ENCODE measurements around the gene LDAH.

Gene LDAH

DNA sequence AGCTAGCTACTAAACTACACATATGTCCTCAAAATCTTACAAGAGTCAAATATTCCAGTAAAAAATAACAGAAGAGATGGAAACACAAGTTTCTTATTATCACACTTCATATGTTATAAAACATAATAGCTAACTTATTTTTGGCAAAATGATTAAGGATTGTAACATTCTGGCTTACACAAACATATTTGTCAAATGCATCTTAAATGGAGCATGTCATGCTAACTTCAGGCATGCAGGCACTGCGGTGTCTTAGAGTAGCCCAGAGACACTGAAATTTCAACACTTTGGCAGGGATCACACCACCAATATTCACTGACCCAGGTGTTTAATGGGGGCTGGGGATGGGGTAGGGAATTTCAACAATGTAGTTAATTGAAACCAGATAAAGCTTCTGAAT is 51.6 kb downstream of the LDAH start:
- no peak for DNase-seq

DNA sequence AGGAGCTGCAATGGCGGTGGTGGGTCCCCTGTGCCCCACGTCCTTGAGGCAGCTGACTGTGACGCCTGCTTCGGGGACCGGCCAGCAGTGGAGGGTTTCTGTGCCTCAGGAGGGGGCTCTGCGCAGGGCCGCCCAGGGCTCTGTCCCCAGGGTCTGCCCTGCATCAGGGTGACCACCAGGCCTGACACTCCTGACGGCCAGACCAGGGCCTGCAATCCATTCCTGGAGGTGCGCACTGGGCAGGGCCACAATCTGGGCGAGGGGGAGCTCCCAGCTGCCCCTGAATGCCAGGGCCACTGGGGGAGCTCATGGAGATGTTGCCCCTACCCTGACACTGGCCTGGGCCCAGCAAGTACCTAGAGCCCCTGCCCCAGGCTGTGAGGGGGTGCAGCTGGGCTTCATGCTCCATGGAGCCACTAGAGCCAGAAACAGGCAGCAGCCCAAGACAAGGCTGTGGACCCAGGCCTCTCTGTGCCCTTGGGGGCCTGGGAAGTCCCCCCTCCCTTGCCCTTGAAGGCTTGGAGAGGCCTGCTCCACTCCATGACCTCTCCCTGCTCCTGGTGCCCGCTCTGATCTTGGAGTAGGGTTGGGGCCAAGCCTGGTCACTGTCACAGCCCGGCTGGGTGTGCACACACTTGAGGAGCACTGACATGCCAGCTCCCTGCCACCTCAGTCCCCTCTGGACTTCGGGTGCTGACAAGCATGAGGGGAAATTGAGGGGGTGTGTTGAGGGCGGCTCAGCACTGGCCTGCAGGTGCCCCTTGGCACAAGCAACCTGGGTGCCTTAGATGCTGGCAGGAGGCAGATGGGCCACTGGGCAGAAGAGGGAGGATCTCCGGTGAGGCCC is 55.9 kb downstream of the LDAH start:
- DNase-seq: no peak

DNA sequence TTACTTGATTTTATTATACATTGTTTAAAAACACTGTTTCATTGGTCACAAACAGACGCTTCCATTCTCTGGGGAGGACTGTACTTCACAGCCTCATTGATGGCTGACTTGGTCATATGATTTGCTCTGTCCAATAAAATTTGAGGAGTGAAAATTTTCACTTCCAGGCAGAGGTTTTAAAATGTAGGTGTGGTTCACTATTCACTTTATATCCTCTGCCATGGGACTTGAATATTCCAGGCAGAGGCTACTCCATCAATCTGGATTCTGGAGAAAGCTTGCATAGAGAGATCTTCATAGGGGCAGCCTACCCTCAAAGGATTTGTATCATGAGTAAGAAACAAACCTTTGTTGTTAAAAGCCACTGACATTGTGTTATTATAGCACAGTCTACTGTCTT is 56.7 kb downstream of the LDAH start:
- DNase-seq: no peak

DNA sequence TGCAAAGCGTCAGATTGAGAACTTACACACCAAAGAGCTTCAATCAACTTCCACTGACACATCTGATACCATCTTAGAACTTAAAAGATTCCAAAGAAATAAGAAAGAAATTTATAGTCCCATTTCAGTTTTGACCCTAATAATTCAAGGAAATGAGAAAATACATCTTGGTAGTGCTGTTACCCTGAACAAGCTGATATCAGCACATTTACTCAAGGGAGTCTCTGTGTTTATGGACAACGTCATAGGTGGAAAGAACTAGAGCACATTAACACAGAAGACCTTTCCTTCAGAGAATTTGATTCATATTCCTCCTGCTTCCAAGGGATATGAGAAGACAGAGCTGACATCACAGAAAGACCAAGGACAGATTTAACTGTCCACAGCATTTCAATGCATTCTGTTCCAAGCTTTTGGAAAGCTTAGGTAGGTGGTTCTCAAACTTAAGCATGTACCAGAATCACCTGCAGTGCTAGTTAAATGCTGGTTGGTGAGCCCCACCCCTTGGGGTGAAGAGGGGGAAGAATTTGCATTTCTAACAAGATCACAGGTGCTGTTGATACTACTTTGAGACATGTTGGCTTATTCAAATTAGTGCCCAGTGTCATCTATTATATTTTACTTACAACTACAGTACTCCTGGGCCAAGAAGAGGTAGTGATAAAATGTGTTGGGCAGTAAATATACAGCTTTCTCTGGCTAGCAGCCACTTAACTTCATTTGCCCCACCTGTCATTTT is 59.8 kb downstream of the LDAH start:
- no peak for DNase-seq

DNA sequence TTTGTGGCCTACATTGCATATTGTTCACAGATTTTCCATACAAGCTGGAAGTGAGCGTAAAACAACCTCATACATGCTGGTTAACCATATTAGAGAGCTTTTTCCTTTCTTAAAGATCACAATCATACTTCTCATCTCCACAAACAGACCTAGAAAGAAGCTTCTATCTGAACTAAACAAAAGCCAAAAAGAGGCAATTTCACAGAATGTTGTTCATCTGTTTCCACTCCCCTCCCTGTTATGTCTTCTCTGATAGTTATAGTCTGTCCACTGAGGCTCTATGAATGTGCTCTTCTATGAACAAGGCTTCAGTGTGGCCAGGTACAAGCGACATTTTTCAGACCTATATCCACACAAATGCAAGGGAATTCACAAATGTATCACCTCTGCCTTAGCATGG is 63.4 kb downstream of the LDAH start:
- no peak for DNase-seq

DNA sequence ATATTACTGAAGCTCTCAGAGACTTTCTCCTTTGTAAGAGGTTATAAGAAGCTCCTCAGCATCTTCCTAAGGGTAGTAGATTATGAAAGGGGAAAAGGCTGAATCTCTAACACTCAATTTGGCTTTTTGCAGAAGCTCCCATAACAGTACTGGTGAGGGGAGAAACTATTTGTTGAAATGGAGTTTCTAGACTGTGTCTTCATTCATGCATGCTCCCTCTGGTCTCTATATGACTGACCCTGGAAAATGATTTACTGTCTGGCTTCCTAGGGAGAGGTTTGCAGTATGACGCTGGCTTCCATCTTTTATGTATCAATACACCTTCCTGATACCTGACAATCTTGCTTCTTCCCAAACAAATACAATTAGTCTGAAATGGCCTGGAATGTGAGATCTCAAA is 63.9 kb downstream of the LDAH start:
- no peak for DNase-seq

DNA sequence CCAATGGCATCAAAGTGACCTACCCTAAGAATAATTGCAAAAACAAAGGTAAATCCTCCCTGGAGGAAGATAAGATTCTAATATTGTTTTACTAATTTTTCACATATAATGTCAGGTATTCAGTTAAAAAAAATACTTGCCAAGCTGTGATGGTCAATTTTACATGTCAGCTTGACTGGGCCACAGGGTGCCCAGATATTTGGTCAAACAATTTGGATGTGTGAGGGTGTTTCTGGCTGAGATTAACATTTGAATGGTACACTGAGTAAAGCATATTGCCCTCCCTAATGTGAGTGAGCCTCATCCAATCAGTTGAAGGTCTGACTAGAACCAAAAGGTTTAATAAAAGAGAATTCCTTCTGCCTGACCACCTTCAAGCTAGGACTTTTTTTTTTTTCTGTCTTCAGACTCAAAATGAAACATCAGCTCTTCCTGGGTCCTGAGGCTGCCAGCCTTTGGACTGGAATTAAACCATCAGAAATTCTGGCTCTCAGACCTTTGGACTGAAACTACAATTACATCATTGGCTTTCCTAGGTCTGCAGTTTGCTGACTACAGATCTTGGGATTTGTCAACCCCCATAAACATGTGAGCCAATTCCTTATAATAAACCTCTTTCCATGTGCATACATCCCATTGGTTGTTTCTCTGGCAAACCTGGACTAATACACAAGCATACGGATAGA is 65.4 kb downstream of the LDAH start:
- no peak for DNase-seq

DNA sequence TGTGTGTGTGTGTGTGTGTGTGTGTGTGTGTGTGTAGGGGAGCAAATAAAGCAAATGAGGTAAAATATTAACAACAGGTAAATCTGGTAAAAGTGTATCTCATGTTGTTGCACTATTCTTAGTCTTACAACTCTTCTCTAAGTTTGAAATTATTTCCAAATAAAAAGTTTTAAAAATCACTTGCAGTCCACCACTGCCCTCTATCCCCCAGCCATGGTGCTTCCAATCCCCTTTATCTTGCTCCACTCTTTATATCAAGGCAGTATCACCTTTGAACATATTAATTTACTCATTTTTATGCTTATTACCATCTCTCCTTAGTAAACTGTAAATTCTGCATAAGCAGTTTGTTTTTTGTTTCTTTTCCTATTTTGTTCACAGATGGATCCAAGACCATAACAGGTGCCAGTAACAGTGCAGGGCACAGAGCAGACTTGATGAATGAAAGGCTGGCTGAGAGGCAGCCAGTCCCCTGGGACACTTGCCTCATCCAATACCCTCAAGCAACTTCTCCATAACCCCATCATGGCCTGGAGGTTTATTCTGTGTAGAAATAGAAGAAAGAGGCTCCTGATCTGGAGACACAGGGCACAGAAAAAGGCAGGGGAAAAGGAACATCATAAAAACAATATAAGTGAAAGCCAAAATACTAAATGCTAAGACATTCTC is 67.6 kb downstream of the LDAH start:
- no peak for DNase-seq

DNA sequence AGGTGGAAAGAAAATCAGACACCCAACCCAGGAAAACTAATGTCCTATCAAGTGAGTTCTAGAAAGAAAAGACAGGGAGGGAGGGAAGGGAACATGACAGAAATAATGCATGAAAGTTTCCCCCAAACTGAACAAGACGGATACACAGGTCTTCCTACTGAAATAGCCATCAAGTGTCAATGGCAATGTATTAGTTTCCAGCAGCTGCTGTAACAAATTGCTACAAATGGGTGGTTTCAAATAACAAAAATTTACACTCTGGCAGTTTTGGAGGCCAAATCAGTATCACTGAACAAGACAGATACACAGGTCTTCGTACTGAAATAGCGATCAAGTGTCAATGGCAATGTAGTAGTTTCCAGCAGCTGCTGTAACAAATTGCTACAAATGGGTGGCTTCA is 70.6 kb downstream of the LDAH start:
- no peak for DNase-seq

DNA sequence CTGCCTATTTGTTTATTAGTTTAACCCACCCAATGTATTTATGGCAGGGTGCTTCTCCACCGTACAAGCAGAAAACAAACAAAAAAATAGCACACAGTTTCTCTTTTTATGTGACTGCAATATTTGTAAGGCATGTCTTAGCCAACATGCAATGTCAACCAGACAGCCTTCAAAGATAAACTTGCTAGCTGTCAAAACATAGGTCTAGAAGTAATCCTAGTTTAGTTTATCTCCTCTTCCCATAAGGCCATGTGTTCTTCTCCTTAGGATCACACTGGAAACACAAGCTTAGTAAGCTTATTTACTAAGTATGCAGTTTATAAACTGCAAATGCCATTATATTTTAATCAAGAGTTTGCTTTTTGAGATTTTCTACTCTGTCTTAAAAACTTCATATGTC is 75.6 kb downstream of the LDAH start:
- no peak for DNase-seq

DNA sequence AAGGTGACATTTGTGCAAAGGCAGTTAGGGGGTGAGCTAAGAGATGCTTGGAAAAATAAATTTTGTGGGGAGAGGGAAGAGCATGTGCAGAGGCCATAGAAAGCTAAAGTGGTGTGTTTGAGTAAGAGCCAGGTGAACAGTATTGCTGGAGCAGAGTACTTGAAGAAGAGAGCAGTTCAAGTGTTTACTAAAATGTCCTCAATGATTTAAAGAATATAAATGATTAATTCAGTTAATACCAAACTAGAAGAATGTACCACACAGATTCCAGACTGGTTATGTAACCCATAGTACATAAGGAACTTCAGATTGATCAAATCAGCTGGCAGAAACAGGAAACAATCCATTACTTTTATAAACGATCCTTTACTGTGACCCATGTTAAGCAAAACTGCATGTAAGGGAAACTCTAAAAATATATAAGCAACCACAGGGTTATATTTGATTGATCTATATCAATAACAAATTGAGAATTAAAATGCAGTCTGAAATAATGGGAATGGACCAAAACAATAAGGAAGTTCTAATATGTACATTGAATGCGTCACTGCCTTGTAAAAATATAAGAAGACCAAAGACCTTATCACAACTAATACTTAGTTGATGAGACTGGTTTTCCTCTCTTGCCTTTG is 76.9 kb downstream of the LDAH start:
- no peak for DNase-seq

DNA sequence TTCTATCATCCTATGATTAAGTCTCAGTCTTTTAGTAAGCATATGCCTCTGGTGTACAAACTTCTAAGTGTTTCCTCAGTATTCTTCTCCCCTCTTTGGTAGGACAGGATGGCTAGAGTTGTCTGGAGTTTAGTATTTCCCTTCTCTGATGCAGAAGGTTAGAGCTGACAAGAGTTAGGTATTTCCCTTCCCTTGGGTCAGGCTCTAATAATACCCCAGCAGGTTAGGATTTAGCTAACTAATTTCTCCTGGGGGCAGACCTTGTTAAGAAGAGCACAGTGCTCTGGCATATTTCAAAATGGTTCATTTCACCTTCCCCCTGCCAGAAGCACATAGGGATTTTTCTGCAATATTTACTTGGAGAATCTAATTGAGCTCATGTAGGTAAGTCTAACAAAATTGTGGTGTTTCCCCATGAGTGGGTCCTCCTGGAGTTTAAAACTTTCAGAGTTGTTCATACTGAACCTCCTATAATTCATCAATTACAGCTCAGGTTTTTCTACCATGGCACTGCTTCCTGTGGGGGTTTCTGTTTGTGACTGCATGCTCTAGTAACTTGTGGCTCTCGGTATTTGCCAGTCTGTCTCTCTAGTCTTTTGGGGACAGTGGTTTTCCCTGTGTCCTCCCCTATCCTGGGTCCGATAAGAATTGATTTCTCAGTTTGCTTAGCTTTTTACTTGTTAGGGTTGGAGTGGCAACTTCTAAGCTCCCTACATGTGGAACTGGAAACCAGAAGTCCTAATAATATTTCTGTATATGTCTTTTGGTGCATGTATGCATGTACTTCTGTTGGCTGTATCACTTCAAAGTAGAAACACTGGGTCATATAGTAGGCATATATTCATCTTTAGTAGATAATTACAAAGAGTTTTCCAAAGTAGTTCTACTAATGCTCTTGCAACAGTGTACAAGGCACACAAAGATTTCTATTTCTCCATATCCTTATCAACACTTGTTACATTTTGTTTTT is 78.2 kb downstream of the LDAH start:
- no peak for DNase-seq

DNA sequence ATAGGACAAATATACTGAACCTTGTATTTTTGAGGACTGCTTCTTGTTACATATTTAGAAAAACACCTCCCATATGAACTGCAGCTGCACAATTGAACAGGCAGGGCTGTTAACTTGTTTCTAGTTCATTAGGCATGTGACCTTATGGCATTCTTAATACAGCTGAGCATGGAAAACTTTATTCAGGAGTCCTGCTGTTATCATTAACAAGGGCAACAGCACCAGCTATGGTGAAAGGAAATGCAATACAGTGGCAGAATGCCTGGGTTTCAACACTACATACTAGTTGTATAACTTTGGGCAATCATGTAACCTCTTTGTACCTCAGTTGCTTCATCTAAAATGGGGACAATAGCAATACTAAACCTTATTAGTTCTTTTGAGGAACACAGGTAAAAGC is 84.1 kb downstream of the LDAH start:
- no peak for DNase-seq

DNA sequence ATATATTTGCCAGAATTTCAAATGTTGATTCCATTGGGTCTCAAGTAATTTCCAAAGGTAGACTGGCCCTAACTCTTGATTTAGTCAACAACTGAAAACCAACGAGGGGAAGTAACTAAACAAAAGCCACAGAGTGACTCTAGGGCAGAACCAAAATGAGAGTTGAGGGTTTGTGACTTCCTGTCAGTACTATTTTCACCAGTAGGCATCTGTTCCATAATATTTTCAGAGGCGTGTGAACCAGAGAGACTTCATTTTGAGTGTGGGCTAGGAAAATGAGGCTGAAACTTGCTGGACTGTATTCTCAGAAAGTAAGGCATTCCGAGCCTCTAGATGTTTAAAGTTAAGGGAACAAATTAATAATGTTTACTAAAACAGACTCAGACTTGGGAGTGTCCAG is 85.4 kb downstream of the LDAH start:
- DNase-seq: peak; percentile 6

DNA sequence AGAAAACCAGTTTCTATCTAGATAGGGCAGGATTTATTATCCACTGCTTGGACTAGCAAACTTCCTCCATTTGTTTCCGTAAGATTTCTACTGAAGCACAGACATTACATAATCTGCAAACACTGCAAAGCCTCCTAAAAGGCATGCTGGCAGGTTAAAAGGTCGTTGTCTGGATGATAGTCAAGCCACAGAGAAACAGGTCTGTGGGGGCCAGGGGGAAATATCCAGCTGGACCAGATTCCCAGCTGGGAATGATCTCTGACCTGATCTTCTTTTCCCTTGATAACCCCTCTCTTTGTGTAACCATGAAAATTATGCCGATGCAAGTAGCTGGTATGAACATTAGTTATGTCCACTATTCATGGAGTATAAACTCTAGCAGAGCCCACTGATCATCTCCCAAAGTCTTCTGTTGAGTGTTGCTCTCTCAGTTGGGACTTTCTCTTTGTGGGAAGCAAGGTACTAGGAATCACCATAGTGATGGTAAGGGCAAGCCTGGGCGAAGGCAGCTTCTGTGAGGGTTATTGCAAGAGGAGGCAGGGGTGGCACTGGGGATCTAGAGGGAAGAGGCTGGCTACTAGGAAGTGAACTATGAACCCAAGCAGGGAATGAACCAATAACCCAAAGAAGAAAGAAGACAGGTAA is 94.7 kb downstream of the LDAH start:
- DNase-seq: no peak

DNA sequence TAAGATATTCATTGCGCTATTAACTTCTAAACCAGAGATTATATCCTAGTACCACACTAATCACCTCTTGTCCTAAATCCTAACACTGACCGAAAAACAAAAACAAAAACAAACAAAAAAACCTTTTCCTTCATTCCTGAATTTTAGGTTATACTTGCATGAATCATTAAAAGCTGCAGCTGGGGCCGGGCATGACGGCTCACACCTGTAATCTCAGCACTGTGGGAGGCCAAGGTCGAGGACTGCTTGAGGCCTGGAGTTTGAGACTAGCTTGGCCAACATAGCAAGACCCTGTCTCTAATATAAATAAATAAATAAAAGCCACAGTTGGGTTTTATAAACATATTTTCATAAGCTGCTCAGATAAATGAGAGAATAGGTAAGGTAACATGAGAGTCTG is 96.0 kb downstream of the LDAH start:
- no peak for DNase-seq

DNA sequence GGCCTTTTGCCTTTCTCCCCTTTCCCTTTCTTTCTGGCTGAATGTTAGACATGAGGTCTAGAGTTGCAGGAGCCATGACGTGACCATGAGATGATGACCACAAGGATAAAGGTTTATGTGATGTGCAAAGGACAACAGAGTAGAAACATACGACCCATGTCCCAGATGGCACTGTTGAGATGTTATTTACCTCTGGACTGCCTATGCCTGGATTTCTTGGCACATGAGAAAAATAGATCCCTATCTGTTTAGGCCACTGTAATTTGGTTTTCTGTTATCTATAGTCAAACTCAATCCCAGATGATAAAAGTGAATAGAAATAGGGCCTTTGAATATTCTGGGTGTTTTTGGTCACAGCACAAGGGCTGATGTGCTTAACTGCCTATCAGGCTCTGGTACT is 97.1 kb downstream of the LDAH start:
- no peak for DNase-seq

DNA sequence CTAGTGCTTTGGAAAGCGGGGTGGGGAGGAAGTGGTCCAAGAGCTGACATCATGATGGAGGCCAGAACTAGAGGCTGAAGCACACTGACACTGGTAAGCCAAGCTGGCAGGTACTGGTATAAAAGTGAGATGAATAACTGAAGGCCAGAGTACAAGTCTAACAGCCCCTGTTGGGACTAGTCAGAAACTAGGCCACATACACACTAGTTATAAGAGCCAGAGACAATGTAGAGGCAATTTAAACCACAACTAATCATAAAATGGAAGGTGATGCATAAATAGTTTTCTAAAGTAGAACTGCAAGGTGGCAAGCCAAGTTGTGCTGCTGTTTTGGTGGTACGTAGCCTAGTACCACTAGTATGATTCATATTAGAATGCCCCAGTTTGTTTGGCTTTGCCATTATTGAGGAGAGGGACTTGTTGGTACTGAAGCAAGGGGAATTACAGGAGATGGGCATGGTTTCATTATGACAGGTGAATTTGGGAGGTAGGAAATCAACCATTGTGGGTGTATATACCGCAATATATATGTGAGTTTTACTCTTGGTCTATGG is 98.3 kb downstream of the LDAH start:
- DNase-seq: no peak

DNA sequence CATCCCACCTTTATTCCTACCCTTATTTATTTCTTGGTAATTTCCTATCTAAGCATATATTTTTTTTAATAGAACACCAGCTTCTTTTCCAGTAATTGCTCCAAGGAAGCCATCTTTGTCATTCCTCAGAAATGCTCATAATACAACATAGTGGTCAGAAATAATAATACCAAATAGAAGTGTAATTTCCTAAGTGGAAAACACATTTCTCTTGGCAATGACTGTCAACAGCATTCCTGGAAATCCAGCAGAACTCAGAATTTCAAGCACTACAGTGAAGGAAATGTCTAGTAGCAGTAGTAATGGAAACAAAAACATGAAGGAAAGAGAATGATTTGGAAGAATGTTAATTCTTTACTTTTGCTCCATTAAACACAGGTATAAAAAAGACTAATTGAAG is 99.4 kb downstream of the LDAH start:
- DNase-seq: no peak

DNA sequence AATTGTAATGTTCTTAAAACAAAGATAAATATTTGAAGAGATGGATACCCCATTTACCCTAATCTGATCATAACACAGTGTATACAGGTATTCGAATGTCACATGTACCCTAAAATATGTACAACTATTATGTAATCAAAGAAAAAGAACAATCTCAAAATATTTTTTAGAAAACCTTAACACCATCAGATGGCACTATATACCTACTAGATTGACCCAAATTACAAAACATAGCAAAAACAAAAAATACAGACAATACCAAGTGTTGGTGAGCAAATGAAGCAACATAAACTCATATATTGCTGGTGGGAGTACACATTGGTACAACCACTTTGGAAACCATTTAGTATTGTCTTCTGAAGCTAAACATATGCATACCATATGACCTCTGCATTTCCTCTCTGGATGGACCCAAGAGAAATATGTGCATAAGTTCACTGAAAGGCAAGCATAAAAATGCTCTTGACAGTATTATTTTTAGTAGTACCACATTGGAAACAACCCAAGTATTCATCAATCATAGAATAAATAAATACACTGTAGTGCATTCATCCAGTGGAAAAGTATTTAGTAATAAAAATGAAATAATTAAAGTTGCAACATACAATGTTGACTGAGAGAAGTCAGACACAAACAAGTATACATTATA is 100.2 kb downstream of the LDAH start:
- no peak for DNase-seq

Data from hematopoietic multipotent progenitor cell treated with erythropoietin and hydrocortisone succinate and interleukin-3 and kit ligand, for 8 days (in vitro differentiated cells).